LHCN-M2 (cell line): ENCODE data around the gene TUBB4B. TPM values are rescaled to one million over a fixed set of nuclear protein-coding genes. Genes with fewer than 3 reads are reported as not detected.
"Not testable (repeated sequence)": the region's sequence is repeated elsewhere in the genome, so short reads cannot be mapped to it uniquely, and the experiment has no call there.

ENCODE experiments used
- DNase-seq: peaks from one replicate; pipeline ENCODE4 v3.0.0-alpha.2; 2012; ENCODE audit warnings: low read depth
- total RNA-seq: library from RNA; depleted of rRNA; stranded (reverse); fragments of >200 nt; gene quantifications from 2 replicates; pipeline ENCODE4 v1.2.3, GENCODE V29; 2014

Gene TUBB4B
- total RNA-seq, 1 experiment from 2014 or later: 517 TPM

DNA sequence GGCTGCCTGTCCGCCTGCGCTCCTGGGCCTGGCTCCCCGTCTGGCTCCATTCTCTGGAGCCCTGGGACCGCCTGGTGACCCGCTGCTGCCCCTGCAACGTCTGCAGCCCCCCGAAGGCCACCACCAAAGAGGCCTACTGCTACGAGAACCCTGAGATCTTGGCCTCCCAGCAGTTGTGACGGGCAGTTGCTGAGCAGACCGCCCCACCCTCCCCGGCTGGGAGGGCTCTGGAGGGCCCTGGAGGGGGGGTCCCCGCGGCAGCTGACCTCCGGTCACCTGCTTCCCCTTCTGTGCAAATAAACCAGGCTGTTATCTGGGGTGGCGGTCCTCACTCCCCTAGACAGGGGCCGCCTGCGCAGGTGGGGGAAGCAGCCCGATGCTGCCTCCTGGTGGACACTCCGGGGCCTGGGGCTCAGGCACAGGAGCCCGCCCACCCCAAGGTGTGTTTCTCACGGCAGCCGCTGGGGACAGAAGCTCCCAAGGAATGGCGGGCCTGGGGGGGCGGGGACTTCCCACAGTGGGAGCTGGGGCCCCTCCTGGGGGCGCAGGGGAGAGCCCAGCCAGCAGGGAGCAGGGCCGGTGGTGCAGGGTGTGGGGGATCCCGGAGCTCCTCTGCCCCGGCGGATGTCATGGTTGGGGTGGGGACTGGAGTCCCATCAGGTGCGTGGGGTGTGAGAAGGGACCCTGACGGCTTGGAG is 4.7 kb upstream of the TUBB4B start:
- DNase-seq: peak; percentile 63

- no peak for DNase-seq
Measured at GRCh38 chr9:137236936-137237421, 4.1 kb upstream of the TUBB4B start.

- DNase-seq: peak; percentile 66
Measured at GRCh38 chr9:137237759-137238726, 3.0 kb upstream of the TUBB4B start.

DNA sequence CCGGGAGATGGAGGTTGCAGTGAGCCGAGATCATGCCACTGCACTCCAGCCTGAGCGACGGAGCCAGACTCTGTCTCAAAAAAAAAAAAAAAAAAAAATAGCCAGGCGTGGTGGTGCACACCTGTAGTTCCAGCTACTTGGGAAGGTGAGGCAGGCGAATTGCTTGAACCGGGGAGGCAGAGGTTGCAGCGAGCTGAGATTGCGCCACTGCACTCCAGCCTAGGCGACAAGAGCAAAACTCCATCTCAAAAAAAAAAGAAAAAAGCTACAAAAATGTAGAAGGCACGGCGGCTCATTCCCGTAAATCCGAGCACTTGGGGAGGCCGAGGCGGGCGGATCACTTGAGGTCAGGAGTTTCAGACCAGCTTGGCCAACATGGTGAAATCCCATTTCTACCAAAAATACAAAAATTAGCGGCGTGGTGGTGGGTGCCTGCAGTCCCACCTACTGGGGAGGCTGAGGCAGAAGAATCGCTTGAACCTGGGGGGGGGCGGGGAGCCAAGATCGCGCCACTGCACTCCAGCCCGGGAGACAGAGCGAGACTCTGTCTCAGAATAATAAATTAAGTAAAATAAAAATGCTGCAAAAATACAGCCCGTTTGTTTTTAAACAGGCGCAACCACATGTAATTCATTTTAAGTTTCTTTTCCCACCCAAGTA is 1.4 kb upstream of the TUBB4B start:
- DNase-seq: not testable (repeated sequence)

GRCh38 chr9:137240318-137240840 is 708 bp upstream of the TUBB4B start:
- peak; percentile 80 for DNase-seq

DNA sequence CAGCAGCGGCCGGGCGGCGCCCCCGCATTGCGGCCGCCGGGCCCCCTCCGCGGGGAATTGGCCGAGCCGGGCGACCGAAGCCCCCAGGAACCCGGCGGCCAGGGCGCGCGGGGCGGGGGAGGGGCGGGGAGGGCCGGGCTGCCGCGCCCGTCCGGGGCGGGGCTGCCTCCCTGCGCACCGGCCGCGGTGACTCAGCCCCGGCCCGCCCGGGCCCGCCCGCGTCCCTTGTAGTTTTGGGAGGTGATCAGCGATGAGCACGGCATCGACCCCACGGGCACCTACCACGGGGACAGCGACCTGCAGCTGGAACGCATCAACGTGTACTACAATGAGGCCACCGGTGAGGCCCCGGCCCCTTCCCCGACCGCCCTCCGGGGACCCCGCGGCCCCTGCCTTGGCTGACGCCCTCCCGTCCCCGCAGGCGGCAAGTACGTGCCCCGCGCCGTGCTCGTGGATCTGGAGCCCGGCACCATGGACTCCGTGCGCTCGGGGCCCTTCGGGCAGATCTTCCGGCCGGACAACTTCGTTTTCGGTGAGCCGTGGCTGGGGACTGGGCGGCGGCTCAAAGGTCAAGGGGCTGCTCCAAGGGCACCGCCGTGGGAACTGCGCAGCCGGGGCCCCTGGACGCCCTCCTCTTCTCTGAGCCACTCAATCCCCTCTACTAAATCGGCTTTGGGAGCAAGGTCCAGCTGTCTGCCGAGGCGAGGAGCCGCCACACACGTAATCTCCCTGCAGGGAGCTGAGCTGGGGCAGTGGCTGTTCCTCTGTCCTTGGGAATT is 592 bp downstream of the TUBB4B start:
- DNase-seq: peak; percentile 35

GRCh38 chr9:137242269-137243203 is 1.4 kb downstream of the TUBB4B start:
- DNase-seq: no peak

DNA sequence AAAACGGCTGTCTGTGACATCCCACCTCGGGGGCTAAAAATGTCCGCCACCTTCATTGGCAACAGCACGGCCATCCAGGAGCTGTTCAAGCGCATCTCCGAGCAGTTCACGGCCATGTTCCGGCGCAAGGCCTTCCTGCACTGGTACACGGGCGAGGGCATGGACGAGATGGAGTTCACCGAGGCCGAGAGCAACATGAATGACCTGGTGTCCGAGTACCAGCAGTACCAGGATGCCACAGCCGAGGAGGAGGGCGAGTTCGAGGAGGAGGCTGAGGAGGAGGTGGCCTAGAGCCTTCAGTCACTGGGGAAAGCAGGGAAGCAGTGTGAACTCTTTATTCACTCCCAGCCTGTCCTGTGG is 2.2 kb downstream of the TUBB4B start:
- DNase-seq: not testable (repeated sequence)

- DNase-seq: no peak
Measured at GRCh38 chr9:137243626-137244485, 2.8 kb downstream of the TUBB4B start.

GRCh38 chr9:137244486-137245449 is 3.7 kb downstream of the TUBB4B start:
- no peak for DNase-seq

GRCh38 chr9:137245450-137246421 is 4.6 kb downstream of the TUBB4B start:
- no peak for DNase-seq

- no peak for DNase-seq
Measured at GRCh38 chr9:137247135-137247915, 6.2 kb downstream of the TUBB4B start.

DNA sequence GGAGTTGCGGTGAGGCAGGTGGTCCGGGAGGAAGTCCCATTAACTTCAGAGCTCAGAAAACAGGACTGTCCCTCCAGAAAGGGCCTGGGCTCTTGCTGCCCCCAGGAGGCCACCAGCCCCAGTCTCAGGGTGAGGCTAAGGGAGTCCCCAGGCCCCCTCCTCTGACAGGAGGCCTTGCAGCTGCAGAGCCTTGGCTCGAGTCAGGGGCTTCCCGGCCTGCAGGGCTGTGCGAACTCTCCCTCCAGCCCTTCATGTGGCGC is 6.8 kb downstream of the TUBB4B start:
- DNase-seq: no peak

- no peak for DNase-seq
Measured at GRCh38 chr9:137250329-137251193, 9.5 kb downstream of the TUBB4B start.

GRCh38 chr9:137251194-137251461 is 10.0 kb downstream of the TUBB4B start, which contains the start of gene STPG3:
TSS of gene STPG3 (plus strand) at chr9:137251286. CDS start at chr9:137251287, 1 bp downstream.
- DNase-seq: no peak
